ENCODE data around the gene ENTPD5.

DNA sequence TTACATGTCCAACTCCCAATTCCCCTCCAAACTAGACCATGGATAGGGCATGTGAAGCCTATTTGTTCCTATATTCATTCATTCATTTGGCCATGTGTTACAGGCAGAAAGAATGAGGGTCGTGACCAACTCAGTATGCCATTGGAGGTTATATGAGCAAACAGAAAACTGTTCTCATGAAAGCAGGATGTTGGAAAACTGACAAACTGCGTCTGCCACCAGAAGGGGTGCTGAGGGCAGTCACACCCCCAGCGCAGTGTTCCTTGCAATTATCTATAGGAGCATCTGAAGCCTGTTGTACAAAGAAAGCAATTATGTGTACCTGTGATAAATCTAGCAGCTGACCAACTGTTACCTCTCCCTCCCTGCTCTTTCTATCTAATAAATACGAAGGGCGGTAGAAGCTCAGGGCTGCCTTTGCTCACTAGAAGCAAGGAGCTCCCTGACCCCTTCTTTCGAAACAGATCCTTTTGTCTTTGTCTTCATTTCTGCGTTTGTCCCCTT is 21.1 kb downstream of the ENTPD5 start:
- TF ChIP-seq EZH2 (IDR thresholded peaks at IDR 0.05): no peak
- TF ChIP-seq FOXP2 (optimal IDR thresholded peaks at IDR 0.05; ENCODE audit: control extremely low read depth, extremely low read length, insufficient read depth): no peak
- TF ChIP-seq POLR2AphosphoS5 (IDR thresholded peaks at IDR 0.05; ENCODE audit: borderline replicate concordance, low read depth, low read length): no peak
